Panc1 (cell line): ENCODE results near the gene BUB3. TPM values are rescaled to one million over a fixed set of nuclear protein-coding genes. Genes with fewer than 3 reads are reported as not detected.
A peak's percentile ranks its signal among the peaks of the same experiment; 100 is the strongest.

ENCODE experiments used
- ATAC-seq: fragments of 200-7000 bp; cut with Tn5 transposase; 2 replicates; pipeline ENCODE4 v1.9.1; 2020; ENCODE audit warnings: mild to moderate bottlenecking, moderate library complexity
- BruUV-seq: library from RNA; stranded (reverse); fragments of 400-500 nt; replicated peaks from 2 replicates; lab custom pipeline; 2021; lab: Mats Ljungman, UMichigan
- CTCF ChIA-PET: fragments of 300-600 bp; sonication (Branson Sonifier 250); formaldehyde crosslinking; loops from one replicate; lab custom pipeline; 2022; ENCODE audit warnings: antibody characterized with exemption; lab: Charles Lee
- POLR2A ChIA-PET: fragments of 300-600 bp; sonication (Branson Sonifier 250); formaldehyde crosslinking; loops from one replicate; lab custom pipeline; 2022; ENCODE audit warnings: antibody characterized with exemption; lab: Charles Lee
- DNase-seq: peaks from one replicate; pipeline ENCODE4 v3.0.0-alpha.2; 2010; ENCODE audit warnings: low read depth, low spot score
- H3K27ac ChIP-seq: 2 replicates; pipeline ENCODE4 v1.5.1; 2011; ENCODE audit warnings: mild to moderate bottlenecking, low read length, inconsistent platforms
- H3K27me3 ChIP-seq: fragments of 200-500 bp; sonication (Bioruptor generic); 2 replicates; pipeline ENCODE4 v1.6.0; 2014; ENCODE audit warnings: low read length, inconsistent platforms; ENCODE audit not compliant: control insufficient read depth, insufficient read depth
- H3K36me3 ChIP-seq: fragments of 200-500 bp; sonication (Bioruptor generic); 2 replicates; pipeline ENCODE4 v1.5.1; 2014; ENCODE audit warnings: inconsistent platforms, mild to moderate bottlenecking, low read length, moderate library complexity; ENCODE audit not compliant: control insufficient read depth, insufficient read depth
- H3K4me1 ChIP-seq: 2 replicates; pipeline ENCODE4 v1.5.1; 2011; ENCODE audit warnings: inconsistent platforms, mild to moderate bottlenecking, low read length, moderate library complexity; ENCODE audit not compliant: control insufficient read depth, insufficient read depth
- H3K4me3 ChIP-seq, 2 experiments: 2 replicates each; pipeline ENCODE4 v1.5.1; 2011 to 2012; ENCODE audit warnings: low read depth in 2 of 2, low read length in 2 of 2, mild to moderate bottlenecking in 2 of 2, inconsistent platforms in 1 of 2, moderate library complexity in 1 of 2
- H3K9me3 ChIP-seq: fragments of 200-500 bp; sonication (Bioruptor generic); 2 replicates; pipeline ENCODE4 v1.5.1; 2014; ENCODE audit warnings: low read depth, mild to moderate bottlenecking, inconsistent platforms, low read length, moderate library complexity; ENCODE audit not compliant: control insufficient read depth, insufficient read depth
- CTCF ChIP-seq: fragments of 450-650 bp; IDR thresholded peaks from 2 replicates; pipeline ENCODE4 v1.5.1; 2017; ENCODE audit warnings: mild to moderate bottlenecking
- POLR2AphosphoS5 ChIP-seq: IDR thresholded peaks from 2 replicates; pipeline ENCODE4 v1.6.1; 2012; ENCODE audit warnings: mild to moderate bottlenecking, low read depth, low read length, moderate library complexity
- REST ChIP-seq, 2 experiments: IDR thresholded peaks; 2 replicates each; pipeline ENCODE4 v1.6.1; 2011 to 2012; ENCODE audit warnings: low read depth in 2 of 2, control low read depth in 1 of 2, low read length in 1 of 2, mild to moderate bottlenecking in 1 of 2, moderate library complexity in 1 of 2; ENCODE audit not compliant: insufficient read depth in 1 of 2
- SIN3A ChIP-seq: IDR thresholded peaks from 2 replicates; pipeline ENCODE4 v1.6.1; 2012; ENCODE audit warnings: low read depth, mild to moderate bottlenecking, low read length, moderate library complexity, borderline replicate concordance; ENCODE audit not compliant: insufficient read depth
- TCF7L2 ChIP-seq: IDR thresholded peaks from 2 replicates; pipeline ENCODE4 v1.6.1; 2011; ENCODE audit warnings: mild to moderate bottlenecking, low read depth, low read length, inconsistent platforms
- in situ Hi-C: cut with HindIII; loops from 2 replicates; pipeline ENCODE4 v1.10.0; 2016; ENCODE audit warnings: low sequenced_read_pairs, low pct_unique_long_range_greater_than_20kb
- intact Hi-C: fragments of 100-400 bp; cut with micrococcal nuclease; formaldehyde crosslinking; loops from one replicate; pipeline ENCODE4 v1.10.0; 2022; ENCODE audit not compliant: unreplicated experiment
- total RNA-seq: library from RNA; stranded (reverse); gene quantifications from one replicate; pipeline ENCODE4 v1.2.1, GENCODE V29; 2021; ENCODE audit not compliant: unreplicated experiment

BUB3 gene
- total RNA-seq, 1 experiment from 2014 or later: 237 TPM

- intact Hi-C loops: no loop called here
- in situ Hi-C loops: no loop called here
- Histone ChIP-seq H3K9me3 (no peaks in the 10 kb centered on the region), H3K27ac (no peak overlapping the region), H3K4me3 (no peak overlapping the region), H3K4me1 (no peaks in the 10 kb centered on the region), H3K27me3 (no peaks in the 10 kb centered on the region), H3K36me3 (peaks cover 80% of the 10 kb centered on the region)
- ChIA-PET POLR2A (no interaction called here), CTCF (no interaction called here)
- no peak for ATAC-seq
- TF ChIP-seq SIN3A (no peak), REST (IDR thresholded peaks at IDR 0.05; ENCODE audit: insufficient read depth in 1 of 2, low read depth in 2 of 2, low read length in 1 of 2) (no peak), CTCF (no peak), TCF7L2 (no peak), POLR2AphosphoS5 (no peak)
- no peak for DNase-seq
- BruUV-seq: no TSS peak
Measured at GRCh38 chr10:123164319-123164718, 10.1 kb downstream of the BUB3 start.

- no peak overlapping the region for H3K27ac ChIP-seq
- H3K4me3 ChIP-seq: no peak overlapping the region
- DNase-seq (no peak), ATAC-seq (peak; percentile 42)
- in situ Hi-C loops (no loop called here), intact Hi-C loops (no loop called here)
- H3K27me3 ChIP-seq: no peaks in the 10 kb centered on the region
- no TSS peak for BruUV-seq
- no peaks in the 10 kb centered on the region for H3K4me1 ChIP-seq
- POLR2A ChIA-PET: no interaction called here
- no peak for TF ChIP-seq TCF7L2
- no peak for TF ChIP-seq POLR2AphosphoS5
- peak; percentile 35 for TF ChIP-seq CTCF
- TF ChIP-seq SIN3A: no peak
- H3K9me3 ChIP-seq: no peaks in the 10 kb centered on the region
- CTCF ChIA-PET: interaction anchor here (0.6 kb wide), 1 partner anchor 9 kb away, joined by 3 read pairs; no protein-coding TSS in a partner anchor
- H3K36me3 ChIP-seq: peaks cover 69% of the 10 kb centered on the region
Measured at GRCh38 chr10:123165445-123166072, 11.4 kb downstream of the BUB3 start.
